Left lung (tissue), 10 donors: ENCODE measurements around the gene SALL2. TPM values are rescaled to one million over a fixed set of nuclear protein-coding genes. Genes with fewer than 3 reads are reported as not detected.

Source experiments
- ATAC-seq: fragments of 200-7000 bp; cut with Tn5 transposase; one replicate; pipeline ENCODE4 v1.9.1; 2020; ENCODE audit warnings: moderate library complexity
- DNase-seq, 4 donors: peaks; one replicate each; pipeline ENCODE4 v3.0.0-alpha.2; 2013 to 2020
- H3K27ac ChIP-seq, 2 donors: fragments of 200-600 bp; sonication (generic) in 1 of 2; one replicate each; pipeline versions ENCODE4 v1.5.0 to v1.8.0; 2020 to 2021
- H3K27me3 ChIP-seq, 2 donors: fragments of 200-600 bp; sonication (generic) in 1 of 2; one replicate each; pipeline versions ENCODE4 v1.5.0 to v1.8.0; 2020 to 2021
- H3K36me3 ChIP-seq, 2 donors: fragments of 200-600 bp; sonication (generic) in 1 of 2; one replicate each; pipeline versions ENCODE4 v1.5.0 to v1.8.0; 2020 to 2021
- H3K4me1 ChIP-seq, 2 donors: fragments of 200-600 bp; one replicate each; pipeline ENCODE4 v1.8.0; 2021
- H3K4me3 ChIP-seq, 2 donors: fragments of 200-600 bp; sonication (generic) in 1 of 2; one replicate each; pipeline versions ENCODE4 v1.5.0 to v1.8.0; 2020 to 2021; ENCODE audit warnings: mild to moderate bottlenecking in 1 of 2
- H3K9me3 ChIP-seq, 2 donors: fragments of 200-600 bp; sonication (generic) in 1 of 2; one replicate each; pipeline versions ENCODE4 v1.5.0 to v1.8.0; 2020 to 2021
- intact Hi-C, 2 donors: fragments of 100-400 bp; cut with DNase I; formaldehyde crosslinking; loops; one replicate each; pipeline versions ENCODE4 v1.11.2 to v1.14.2; 2022
- polyA plus RNA-seq, 6 donors: library from polyadenylated mRNA; unstranded; fragments of 120-200 nt; gene quantifications; one replicate each; pipeline ENCODE4 v1.2.1, GENCODE V29; 2013; ENCODE audit not compliant: insufficient read length in 6 of 6
- total RNA-seq, 2 donors: library from RNA; stranded (reverse); fragmentation: NEBNext Ultra II Directional; extraction: Animal tissue kit (Norgen Biotek cat#: 25700); gene quantifications; one replicate each; pipeline ENCODE4 v1.2.1, GENCODE V29; 2021
- TF ChIP-seq, protein P1 (sequence below), 2 donors: fragments of 200-600 bp; sonication (generic) in 1 of 2; IDR thresholded peaks; one replicate each; pipeline versions ENCODE4 v1.5.0 to v1.8.0; 2021; ENCODE audit warnings: antibody characterized with exemption in 2 of 2
- donor health status: DM: no; HTN: yes; CAD: no.
- donor health status: DM: no; HTN: no; CAD: no.

SALL2 gene
- total and polyA plus RNA-seq, 8 donors, result 7.6 to 44.9 (median 36.1) TPM

DNA sequence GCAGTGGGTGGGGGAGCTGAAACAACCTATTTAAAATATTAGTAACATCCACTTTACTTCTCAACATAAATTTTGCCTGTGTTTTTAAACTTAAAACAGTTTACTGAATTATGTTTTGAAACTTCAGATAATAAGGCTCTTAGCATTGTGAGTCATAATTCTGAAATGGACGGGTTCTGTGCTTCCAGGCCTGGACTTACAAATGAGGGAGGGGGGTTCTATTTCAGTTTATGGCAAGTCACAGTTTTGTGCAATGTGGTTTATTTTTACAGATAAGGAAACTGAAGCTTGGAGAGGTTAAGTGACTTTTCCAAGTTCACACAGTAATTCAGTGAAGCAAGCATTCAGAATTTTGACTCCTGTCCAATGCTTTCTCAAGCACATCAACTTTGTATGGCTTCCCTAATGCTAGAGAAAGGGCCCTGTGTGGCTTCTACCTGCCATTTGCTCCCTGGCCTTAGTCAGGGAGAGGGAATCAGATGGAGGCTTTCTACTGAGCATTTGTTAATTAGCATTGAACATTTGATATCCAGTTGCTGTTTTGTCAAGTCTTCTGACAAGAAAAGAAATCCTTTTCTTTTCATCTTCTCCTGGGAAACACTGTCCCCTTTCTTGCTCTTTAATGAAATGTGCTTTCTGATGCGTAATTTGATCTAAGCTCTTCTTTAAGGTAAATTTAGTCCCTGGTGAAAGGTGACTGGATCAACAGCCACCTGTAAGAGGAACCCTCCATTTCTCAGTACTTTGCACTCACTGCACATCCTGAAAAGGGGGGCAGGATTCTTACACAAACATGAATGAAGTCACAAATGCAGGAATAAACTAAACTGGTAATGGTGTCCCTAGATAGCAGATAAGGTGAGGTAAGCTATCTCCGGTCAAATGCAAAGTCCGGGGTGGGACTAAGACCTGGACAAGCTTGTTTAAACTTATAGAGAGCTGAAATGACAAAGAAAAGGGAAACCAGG, 2.5 kb upstream of the SALL2 start:
- H3K9me3 ChIP-seq, result no peaks in the 10 kb centered on the region
- H3K4me3 ChIP-seq, result no peak overlapping the region
- peaks cover 0 to 33% of the 10 kb centered on the region in 2 donors for H3K4me1 ChIP-seq
- H3K27me3 ChIP-seq, result peaks cover 0 to 20% of the 10 kb centered on the region in 2 donors
- TF ChIP-seq, protein P1, sequence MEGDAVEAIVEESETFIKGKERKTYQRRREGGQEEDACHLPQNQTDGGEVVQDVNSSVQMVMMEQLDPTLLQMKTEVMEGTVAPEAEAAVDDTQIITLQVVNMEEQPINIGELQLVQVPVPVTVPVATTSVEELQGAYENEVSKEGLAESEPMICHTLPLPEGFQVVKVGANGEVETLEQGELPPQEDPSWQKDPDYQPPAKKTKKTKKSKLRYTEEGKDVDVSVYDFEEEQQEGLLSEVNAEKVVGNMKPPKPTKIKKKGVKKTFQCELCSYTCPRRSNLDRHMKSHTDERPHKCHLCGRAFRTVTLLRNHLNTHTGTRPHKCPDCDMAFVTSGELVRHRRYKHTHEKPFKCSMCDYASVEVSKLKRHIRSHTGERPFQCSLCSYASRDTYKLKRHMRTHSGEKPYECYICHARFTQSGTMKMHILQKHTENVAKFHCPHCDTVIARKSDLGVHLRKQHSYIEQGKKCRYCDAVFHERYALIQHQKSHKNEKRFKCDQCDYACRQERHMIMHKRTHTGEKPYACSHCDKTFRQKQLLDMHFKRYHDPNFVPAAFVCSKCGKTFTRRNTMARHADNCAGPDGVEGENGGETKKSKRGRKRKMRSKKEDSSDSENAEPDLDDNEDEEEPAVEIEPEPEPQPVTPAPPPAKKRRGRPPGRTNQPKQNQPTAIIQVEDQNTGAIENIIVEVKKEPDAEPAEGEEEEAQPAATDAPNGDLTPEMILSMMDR (IDR thresholded peaks at IDR 0.05), result no peak
- H3K36me3 ChIP-seq, result no peaks in the 10 kb centered on the region
- no peak for ATAC-seq
- DNase-seq, result no peak
- intact Hi-C loops, result no loop called here
- H3K27ac ChIP-seq, result no peak overlapping the region

DNA sequence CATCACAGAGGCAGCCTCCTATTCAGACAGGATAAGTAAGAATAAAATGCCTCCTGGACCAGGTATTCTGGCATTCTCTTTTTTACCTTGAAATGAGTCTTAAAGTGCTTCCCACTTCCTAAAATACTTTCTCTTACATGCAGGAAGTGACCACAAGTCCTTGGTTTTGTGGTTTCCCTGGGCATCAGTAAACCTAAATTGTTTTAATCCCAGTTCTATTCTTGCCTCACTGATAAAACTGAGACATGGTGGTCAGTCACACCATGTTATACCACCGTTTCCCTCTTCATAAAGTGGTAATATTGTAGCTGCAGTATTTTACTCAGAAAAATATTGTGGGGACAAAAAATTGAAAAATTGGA, 1.2 kb upstream of the SALL2 start:
- Histone ChIP-seq H3K4me3 (no peak overlapping the region), H3K27ac (no peak overlapping the region), H3K4me1 (peaks cover 0 to 33% of the 10 kb centered on the region in 2 donors), H3K9me3 (no peaks in the 10 kb centered on the region), H3K27me3 (peaks cover 0 to 11% of the 10 kb centered on the region in 2 donors), H3K36me3 (no peaks in the 10 kb centered on the region)
- DNase-seq (no peak), ATAC-seq (no peak)
- intact Hi-C loops, result no loop called here
- TF ChIP-seq, protein P1 (IDR thresholded peaks at IDR 0.05), result no peak

DNA sequence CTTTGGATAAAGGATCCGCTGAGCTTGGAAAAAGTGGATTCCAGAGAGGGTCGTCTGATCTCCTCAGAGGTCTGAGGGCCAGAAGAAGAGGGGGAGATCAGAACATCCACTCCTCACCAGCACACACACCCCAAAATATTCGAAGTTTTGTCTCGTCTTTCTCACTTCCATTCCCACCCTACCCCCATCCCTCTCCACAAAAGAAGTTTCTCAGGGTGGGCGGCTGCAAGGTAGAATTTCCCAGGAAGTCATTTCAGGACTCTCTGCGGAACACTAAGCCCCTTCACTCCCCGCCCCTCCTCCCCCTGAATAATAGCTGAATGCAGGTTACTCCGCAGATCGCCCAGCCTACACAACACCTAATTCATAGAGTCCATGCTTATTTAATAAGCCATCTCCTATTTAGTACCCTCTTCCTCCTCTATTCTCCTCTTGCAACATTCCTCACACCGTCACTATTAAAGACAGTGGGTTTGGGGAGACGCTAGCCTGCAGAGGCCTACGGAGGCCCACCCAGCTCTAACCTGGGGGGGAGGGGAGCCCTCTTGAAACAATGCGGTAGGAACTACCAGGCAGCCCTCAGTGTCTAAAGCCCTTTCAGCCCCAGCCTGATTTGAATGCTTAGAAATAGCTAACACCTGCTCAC, 649 bp upstream of the SALL2 start:
- no peak for DNase-seq
- Histone ChIP-seq H3K27me3 (peaks cover 0 to 11% of the 10 kb centered on the region in 2 donors), H3K4me1 (peaks cover 0 to 33% of the 10 kb centered on the region in 2 donors), H3K27ac (no peak overlapping the region), H3K4me3 (peak overlapping the region; percentile 53 to 57), H3K9me3 (no peaks in the 10 kb centered on the region), H3K36me3 (no peaks in the 10 kb centered on the region)
- TF ChIP-seq, protein P1 (IDR thresholded peaks at IDR 0.05), result no peak
- ATAC-seq, result peak; percentile 12
- intact Hi-C loops, result no loop called here

DNA sequence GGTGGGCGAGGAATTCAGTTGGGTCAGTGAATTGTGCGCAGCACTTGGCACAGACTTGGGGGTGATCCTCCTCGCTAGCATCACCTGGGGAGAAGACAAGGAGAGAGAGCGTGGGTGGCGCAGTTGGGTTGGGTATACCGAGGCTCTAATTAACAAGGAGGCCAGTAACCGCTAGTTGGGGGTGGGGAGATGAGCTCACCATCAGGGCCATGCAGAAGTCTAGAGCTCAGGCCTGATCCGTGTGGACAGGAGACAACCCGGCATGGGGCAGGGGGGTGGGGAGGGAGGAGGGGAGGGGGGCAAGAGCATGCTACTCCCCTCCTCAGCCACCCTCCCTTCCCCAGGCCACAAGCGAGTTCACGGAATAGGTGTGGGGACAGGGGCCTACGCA, 580 bp downstream of the SALL2 start:
- Histone ChIP-seq H3K9me3 (no peaks in the 10 kb centered on the region), H3K27me3 (peaks cover 0 to 11% of the 10 kb centered on the region in 2 donors), H3K27ac (no peak overlapping the region), H3K4me1 (peaks cover 0 to 33% of the 10 kb centered on the region in 2 donors), H3K4me3 (peak overlapping the region; percentile 53 to 57), H3K36me3 (no peaks in the 10 kb centered on the region)
- TF ChIP-seq, protein P1 (IDR thresholded peaks at IDR 0.05), result no peak
- peak in 1 of 4 donors; percentile 47 for DNase-seq
- peak; percentile 39 for ATAC-seq
- intact Hi-C loops, result no loop called here
